Measurements from ENCODE around the gene HADH. TPM values are rescaled to one million over a fixed set of nuclear protein-coding genes. Genes with fewer than 3 reads are reported as not detected.

The HADH gene
- polyA plus RNA-seq, 1 experiment: 22.6 TPM

GRCh38 chr4:108033348-108033747 is 43.7 kb downstream of the HADH start:
- no peak for TF ChIP-seq CTCF (IDR thresholded peaks at IDR 0.05; ENCODE audit: insufficient read depth, low read depth, low read length)
- Histone ChIP-seq H3K27me3 (ENCODE audit: control insufficient read depth, insufficient read depth, low read length) (no peaks in the 10 kb centered on the region), H3K36me3 (ENCODE audit: control insufficient read depth, insufficient read depth, low read length) (no peaks in the 10 kb centered on the region; the same call in 1 of the 2 replicates), H3K4me3 (ENCODE audit: low read depth, low read length) (no peak overlapping the region)
- POLR2A ChIA-PET: no interaction called here
- CTCF ChIA-PET: interaction anchor here (1.3 to 7.7 kb wide), 4 partner anchors 14 to 539 kb away, joined by 4 to 65 read pairs (median 6); no protein-coding TSS in a partner anchor
- no peak for DNase-seq (ENCODE audit: low read depth)

GRCh38 chr4:108034565-108034964 is 44.9 kb downstream of the HADH start:
- POLR2A ChIA-PET: no interaction called here
- Histone ChIP-seq H3K4me3 (ENCODE audit: low read depth, low read length) (no peak overlapping the region), H3K27me3 (ENCODE audit: control insufficient read depth, insufficient read depth, low read length) (no peaks in the 10 kb centered on the region), H3K36me3 (ENCODE audit: control insufficient read depth, insufficient read depth, low read length) (no peaks in the 10 kb centered on the region; the same call in 1 of the 2 replicates)
- CTCF ChIA-PET: interaction anchor here (0.8 to 1.7 kb wide), 5 partner anchors 8 to 538 kb away, joined by 3 to 6 read pairs (median 3); no protein-coding TSS in a partner anchor
- no peak for DNase-seq (ENCODE audit: low read depth)
- no peak for TF ChIP-seq CTCF (IDR thresholded peaks at IDR 0.05; ENCODE audit: insufficient read depth, low read depth, low read length)

- ChIA-PET CTCF (interaction anchor here (0.6 kb wide), 1 partner anchor 525 kb away, joined by 3 read pairs; no protein-coding TSS in a partner anchor), POLR2A (no interaction called here)
- no peaks in the 10 kb centered on the region for H3K36me3 ChIP-seq (ENCODE audit: control insufficient read depth, insufficient read depth, low read length)
Observed at GRCh38 chr4:108035691-108036090, 46.0 kb downstream of the HADH start.

GRCh38 chr4:108036213-108036612 is 46.5 kb downstream of the HADH start:
- TF ChIP-seq CTCF (IDR thresholded peaks at IDR 0.05; ENCODE audit: insufficient read depth, low read depth, low read length): no peak
- ChIA-PET CTCF (interaction anchor here (0.6 kb wide), 1 partner anchor 524 kb away, joined by 3 read pairs; no protein-coding TSS in a partner anchor), POLR2A (no interaction called here)
- no peak overlapping the region for H3K4me3 ChIP-seq (ENCODE audit: low read depth, low read length)
- no peak for DNase-seq (ENCODE audit: low read depth)
- no peaks in the 10 kb centered on the region for H3K36me3 ChIP-seq (ENCODE audit: control insufficient read depth, insufficient read depth, low read length)
- H3K27me3 ChIP-seq (ENCODE audit: control insufficient read depth, insufficient read depth, low read length): no peaks in the 10 kb centered on the region

More at GRCh38 chr4:108035691-108036090, 46.0 kb downstream of the HADH start:
- TF ChIP-seq CTCF (IDR thresholded peaks at IDR 0.05; ENCODE audit: insufficient read depth, low read depth, low read length): no peak
- Histone ChIP-seq H3K4me3 (ENCODE audit: low read depth, low read length) (no peak overlapping the region), H3K27me3 (ENCODE audit: control insufficient read depth, insufficient read depth, low read length) (no peaks in the 10 kb centered on the region)
- no peak for DNase-seq (ENCODE audit: low read depth)

- Histone ChIP-seq H3K36me3 (ENCODE audit: control insufficient read depth, insufficient read depth, low read length) (no peaks in the 10 kb centered on the region), H3K27me3 (ENCODE audit: control insufficient read depth, insufficient read depth, low read length) (no peaks in the 10 kb centered on the region), H3K4me3 (ENCODE audit: low read depth, low read length) (no peak overlapping the region)
- TF ChIP-seq CTCF (IDR thresholded peaks at IDR 0.05; ENCODE audit: insufficient read depth, low read depth, low read length): no peak
- CTCF ChIA-PET: interaction anchor here (1.0 kb wide), 1 partner anchor 19 kb away, joined by 3 read pairs; no protein-coding TSS in a partner anchor
- DNase-seq (ENCODE audit: low read depth): no peak
- POLR2A ChIA-PET: no interaction called here
Observed at GRCh38 chr4:108037884-108038283, 48.2 kb downstream of the HADH start.
